Stomach smooth muscle (tissue), 2 donors: ENCODE data around the gene SIDT1.

Experiments
- H3K27ac ChIP-seq: one replicate; pipeline ENCODE4 v1.7.0; 2013; ENCODE audit warnings: mild to moderate bottlenecking, low read length, inconsistent platforms
- H3K27me3 ChIP-seq, 2 donors: one replicate each; pipeline ENCODE4 v1.7.0; 2013; ENCODE audit warnings: low read length in 2 of 2; ENCODE audit not compliant: insufficient read depth in 2 of 2, control insufficient read depth in 1 of 2
- H3K36me3 ChIP-seq, 2 donors: one replicate each; pipeline ENCODE4 v1.7.0; 2013; ENCODE audit warnings: low read length in 2 of 2; ENCODE audit not compliant: control insufficient read depth in 2 of 2, insufficient read depth in 2 of 2
- H3K4me1 ChIP-seq: one replicate; pipeline ENCODE4 v1.7.0; 2013; ENCODE audit warnings: low read length; ENCODE audit not compliant: control insufficient read depth, insufficient read depth
- H3K4me3 ChIP-seq, 2 donors: one replicate each; pipeline ENCODE4 v1.7.0; 2013; ENCODE audit warnings: low read length in 2 of 2
- H3K9ac ChIP-seq, 2 donors: one replicate each; pipeline ENCODE4 v1.7.0; 2013; ENCODE audit warnings: low read length in 2 of 2, mild to moderate bottlenecking in 1 of 2
- H3K9me3 ChIP-seq, 2 donors: one replicate each; pipeline ENCODE4 v1.7.0; 2013; ENCODE audit warnings: low read length in 2 of 2; ENCODE audit not compliant: control insufficient read depth in 2 of 2
- donor health status: healthy.
- donor health status: Pancreatic carcinoma.

Gene SIDT1

GRCh38 chr3:113514265-113514769 is 18.0 kb upstream of the SIDT1 start:
- Histone ChIP-seq H3K27me3 (no peaks in the 10 kb centered on the region), H3K4me3 (peak overlapping the region; percentile 94 to 96), H3K9me3 (no peaks in the 10 kb centered on the region), H3K36me3 (no peaks in the 10 kb centered on the region), H3K9ac (peak overlapping the region; percentile 83 to 88), H3K27ac (peak overlapping the region; percentile 86), H3K4me1 (no peaks in the 10 kb centered on the region)

- Histone ChIP-seq H3K4me3 (no peak overlapping the region), H3K27me3 (no peaks in the 10 kb centered on the region), H3K9ac (no peak overlapping the region), H3K36me3 (no peaks in the 10 kb centered on the region), H3K9me3 (no peaks in the 10 kb centered on the region), H3K27ac (no peak overlapping the region), H3K4me1 (no peaks in the 10 kb centered on the region)
These were observed 16.2 kb upstream of the SIDT1 start for GRCh38 chr3:113516115-113516505.

GRCh38 chr3:113521981-113522380 is 10.4 kb upstream of the SIDT1 start:
- H3K9ac ChIP-seq: no peak overlapping the region
- H3K4me1 ChIP-seq: no peaks in the 10 kb centered on the region
- no peak overlapping the region for H3K4me3 ChIP-seq
- no peaks in the 10 kb centered on the region for H3K9me3 ChIP-seq
- H3K27ac ChIP-seq: no peak overlapping the region
- no peaks in the 10 kb centered on the region for H3K36me3 ChIP-seq
- no peaks in the 10 kb centered on the region for H3K27me3 ChIP-seq

GRCh38 chr3:113523241-113523640 is 9.1 kb upstream of the SIDT1 start:
- Histone ChIP-seq H3K27me3 (no peaks in the 10 kb centered on the region), H3K36me3 (no peaks in the 10 kb centered on the region), H3K9me3 (no peaks in the 10 kb centered on the region), H3K4me3 (no peak overlapping the region), H3K9ac (no peak overlapping the region), H3K4me1 (no peaks in the 10 kb centered on the region), H3K27ac (no peak overlapping the region)

GRCh38 chr3:113532698-113533533 is 561 bp downstream of the SIDT1 start:
- no peaks in the 10 kb centered on the region for H3K9me3 ChIP-seq
- peaks cover 20 to 26% of the 10 kb centered on the region in 2 donors for H3K27me3 ChIP-seq
- peak overlapping the region; percentile 52 to 58 for H3K9ac ChIP-seq
- H3K27ac ChIP-seq: no peak overlapping the region
- H3K4me1 ChIP-seq: peaks cover 9% of the 10 kb centered on the region
- H3K4me3 ChIP-seq: peak overlapping the region; percentile 79 to 81
- H3K36me3 ChIP-seq: no peaks in the 10 kb centered on the region

GRCh38 chr3:113533534-113533892 is 1.2 kb downstream of the SIDT1 start:
- Histone ChIP-seq H3K27me3 (peaks cover 20 to 26% of the 10 kb centered on the region in 2 donors), H3K27ac (no peak overlapping the region), H3K9ac (peak overlapping the region in 1 of 2 donors; percentile 58)

GRCh38 chr3:113534365-113534764 is 2.0 kb downstream of the SIDT1 start:
- Histone ChIP-seq H3K4me1 (peaks cover 9% of the 10 kb centered on the region), H3K27ac (no peak overlapping the region), H3K4me3 (no peak overlapping the region), H3K27me3 (peaks cover 20 to 26% of the 10 kb centered on the region in 2 donors), H3K9ac (no peak overlapping the region), H3K9me3 (no peaks in the 10 kb centered on the region), H3K36me3 (no peaks in the 10 kb centered on the region)

More at GRCh38 chr3:113533534-113533892, 1.2 kb downstream of the SIDT1 start:
- peaks cover 9% of the 10 kb centered on the region for H3K4me1 ChIP-seq
- H3K36me3 ChIP-seq: no peaks in the 10 kb centered on the region
- no peaks in the 10 kb centered on the region for H3K9me3 ChIP-seq
- H3K4me3 ChIP-seq: peak overlapping the region; percentile 79 to 81

GRCh38 chr3:113535898-113536297 is 3.5 kb downstream of the SIDT1 start:
- H3K9ac ChIP-seq: no peak overlapping the region
- H3K4me3 ChIP-seq: no peak overlapping the region
- H3K27me3 ChIP-seq: peaks cover 20 to 26% of the 10 kb centered on the region in 2 donors
- H3K4me1 ChIP-seq: peaks cover 9% of the 10 kb centered on the region
- H3K27ac ChIP-seq: no peak overlapping the region
- no peaks in the 10 kb centered on the region for H3K36me3 ChIP-seq
- no peaks in the 10 kb centered on the region for H3K9me3 ChIP-seq

GRCh38 chr3:113536627-113537101 is 4.3 kb downstream of the SIDT1 start:
- Histone ChIP-seq H3K27ac (no peak overlapping the region), H3K9ac (no peak overlapping the region), H3K27me3 (peaks cover 20 to 26% of the 10 kb centered on the region in 2 donors)

GRCh38 chr3:113537155-113537554 is 4.8 kb downstream of the SIDT1 start:
- Histone ChIP-seq H3K9me3 (no peaks in the 10 kb centered on the region), H3K4me1 (peaks cover 9% of the 10 kb centered on the region), H3K36me3 (no peaks in the 10 kb centered on the region), H3K9ac (no peak overlapping the region), H3K27me3 (peaks cover 15 to 26% of the 10 kb centered on the region in 2 donors), H3K4me3 (no peak overlapping the region), H3K27ac (no peak overlapping the region)

More at GRCh38 chr3:113536627-113537101, 4.3 kb downstream of the SIDT1 start:
- H3K36me3 ChIP-seq: no peaks in the 10 kb centered on the region
- peaks cover 9% of the 10 kb centered on the region for H3K4me1 ChIP-seq
- no peak overlapping the region for H3K4me3 ChIP-seq
- H3K9me3 ChIP-seq: no peaks in the 10 kb centered on the region

GRCh38 chr3:113541519-113541918 is 9.2 kb downstream of the SIDT1 start:
- Histone ChIP-seq H3K36me3 (no peaks in the 10 kb centered on the region), H3K9me3 (no peaks in the 10 kb centered on the region), H3K27me3 (peaks cover 3 to 5% of the 10 kb centered on the region in 2 donors), H3K4me3 (no peak overlapping the region), H3K4me1 (no peaks in the 10 kb centered on the region), H3K27ac (no peak overlapping the region), H3K9ac (no peak overlapping the region)
